GM18873 (cell line): ENCODE measurements around the gene RDM1.

ENCODE experiments used
- ATAC-seq: cut with Tn5 transposase; IDR thresholded peaks from one replicate; pipeline ENCODE4 v1.9.1; 2021; ENCODE audit warnings: mild to moderate bottlenecking, moderate library complexity, moderate number of reproducible peaks; ENCODE audit not compliant: unreplicated experiment, low FRiP score

RDM1 gene

DNA sequence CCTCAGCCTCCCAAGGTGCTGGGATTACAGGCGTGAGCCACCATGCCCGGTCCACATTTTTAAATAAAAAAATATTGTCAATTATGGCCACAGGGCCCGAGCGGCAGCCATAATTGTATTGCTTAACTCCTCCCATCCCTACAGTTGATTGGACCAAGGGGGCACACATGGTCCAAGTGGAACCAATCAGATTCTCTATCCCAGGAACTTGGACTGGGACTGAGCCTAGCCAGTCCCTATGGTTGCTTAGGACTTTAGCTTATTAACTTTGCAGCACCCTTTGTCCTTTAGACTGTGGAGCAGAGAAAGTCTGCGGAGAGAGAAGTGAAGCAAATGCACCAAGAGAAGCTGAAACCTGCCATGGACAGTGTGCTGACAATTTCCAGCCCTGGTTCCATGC lies 5.5 kb upstream of the RDM1 start:
- no peak for ATAC-seq

DNA sequence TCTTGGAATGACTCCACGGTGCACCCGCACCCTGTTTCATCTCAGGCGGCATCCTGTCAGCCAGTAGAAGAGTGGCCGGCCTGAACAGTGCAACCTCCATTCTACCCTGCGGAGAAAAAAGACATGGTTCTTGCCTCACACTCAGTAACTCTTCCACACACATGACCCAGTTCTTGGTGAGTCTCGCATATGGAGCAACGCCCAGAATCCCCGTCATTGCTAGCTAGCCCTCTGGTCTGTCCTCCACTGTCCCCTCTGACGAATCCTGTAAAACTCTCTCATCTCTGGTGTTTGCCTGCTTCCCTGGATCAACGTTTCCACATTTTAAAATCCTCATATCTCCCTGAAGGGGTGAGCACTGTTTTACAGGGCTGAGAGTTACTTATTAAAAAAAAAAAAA lies 4.2 kb upstream of the RDM1 start:
- ATAC-seq, result no peak

DNA sequence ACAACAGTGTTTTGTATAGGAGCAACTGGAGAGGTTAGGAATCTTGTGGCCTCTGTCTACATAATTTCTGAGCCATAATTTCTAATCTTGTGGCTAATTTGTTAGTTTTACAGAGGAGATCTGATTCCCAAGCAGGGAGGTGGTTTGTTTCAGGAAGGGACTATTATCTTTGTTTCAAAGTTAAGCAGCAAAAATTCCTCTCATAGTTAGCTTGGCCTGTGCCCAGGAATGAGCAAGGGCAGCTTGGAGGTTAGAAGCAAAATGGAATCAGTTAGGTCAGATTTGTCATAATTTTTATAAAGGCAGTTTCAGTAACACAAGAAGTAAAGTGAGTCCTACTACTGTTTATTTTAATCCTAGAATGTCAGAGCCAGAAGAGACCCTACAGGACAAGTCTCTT lies 2.0 kb upstream of the RDM1 start:
- no peak for ATAC-seq

DNA sequence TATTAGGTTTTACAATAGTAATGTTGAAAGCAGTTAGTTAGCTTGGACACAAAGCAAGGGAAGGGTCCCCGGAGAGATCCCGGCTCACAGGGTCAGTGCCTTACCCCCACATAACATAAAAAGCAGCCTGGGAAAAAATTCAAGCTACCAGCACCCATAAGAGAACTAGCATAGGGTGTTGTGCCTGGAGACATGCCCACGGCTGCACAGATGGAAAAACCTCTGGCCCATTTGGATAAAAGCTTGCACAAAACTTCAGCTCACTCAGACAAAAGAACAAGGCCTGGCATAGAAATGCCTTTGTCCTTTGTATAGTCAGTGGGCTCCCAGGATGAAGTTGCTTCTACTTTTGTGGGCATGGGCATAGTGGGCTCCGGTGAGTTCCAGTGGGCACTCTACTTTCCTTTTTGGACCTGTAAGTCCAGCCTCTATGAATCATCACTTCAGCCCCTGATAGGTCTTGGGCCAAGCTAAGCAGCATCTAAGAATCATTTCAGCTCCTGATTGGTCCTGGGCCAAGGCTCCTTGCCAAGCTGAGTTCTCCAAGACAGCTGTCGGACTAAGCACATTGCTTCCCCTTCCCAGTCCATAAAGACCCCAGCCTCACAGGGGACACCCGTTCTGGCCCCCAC lies 1.3 kb upstream of the RDM1 start:
- ATAC-seq, result no peak

DNA sequence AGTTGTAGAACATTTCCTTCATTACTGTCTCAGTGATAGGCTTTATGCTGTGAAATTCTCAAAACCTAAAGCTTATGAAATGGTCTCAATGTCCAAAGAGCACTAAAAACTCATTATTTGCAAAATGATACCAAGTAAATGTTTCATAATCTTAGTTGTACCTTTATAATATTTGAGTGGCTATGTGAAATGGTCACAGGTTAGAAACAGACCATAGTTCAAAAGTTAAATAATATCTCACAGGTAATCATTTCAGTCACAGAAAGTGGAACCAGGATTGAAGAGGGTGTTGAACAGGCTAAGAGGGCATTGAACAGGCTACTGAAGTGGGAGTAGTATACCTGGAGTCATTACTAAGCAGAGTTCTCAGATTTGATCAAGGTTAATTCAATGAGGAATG lies 2.9 kb downstream of the RDM1 start:
- no peak for ATAC-seq

DNA sequence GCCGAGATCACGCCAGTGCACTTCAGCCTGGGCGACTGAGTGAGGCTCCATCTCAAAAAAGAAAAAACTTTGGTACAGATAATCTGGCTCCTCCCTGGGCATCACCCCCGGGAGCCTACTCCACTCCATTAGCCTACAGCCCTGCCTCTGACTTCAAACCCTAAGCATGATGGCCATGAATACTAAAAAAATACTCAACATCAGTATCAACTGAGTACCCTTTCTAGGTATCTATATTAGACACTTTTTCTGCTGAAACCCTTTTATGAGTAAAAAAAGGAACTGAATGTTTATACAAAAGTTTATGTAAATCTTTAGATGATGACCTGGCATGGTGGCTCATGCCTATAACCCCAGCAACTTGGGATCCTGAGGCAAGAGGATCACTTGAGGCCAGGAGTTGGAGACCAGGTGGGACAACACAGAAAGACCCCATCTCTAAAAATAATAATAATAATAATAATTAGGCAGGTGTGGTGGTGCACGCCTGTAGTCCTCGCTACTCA lies 6.9 kb downstream of the RDM1 start:
- ATAC-seq, result no peak

DNA sequence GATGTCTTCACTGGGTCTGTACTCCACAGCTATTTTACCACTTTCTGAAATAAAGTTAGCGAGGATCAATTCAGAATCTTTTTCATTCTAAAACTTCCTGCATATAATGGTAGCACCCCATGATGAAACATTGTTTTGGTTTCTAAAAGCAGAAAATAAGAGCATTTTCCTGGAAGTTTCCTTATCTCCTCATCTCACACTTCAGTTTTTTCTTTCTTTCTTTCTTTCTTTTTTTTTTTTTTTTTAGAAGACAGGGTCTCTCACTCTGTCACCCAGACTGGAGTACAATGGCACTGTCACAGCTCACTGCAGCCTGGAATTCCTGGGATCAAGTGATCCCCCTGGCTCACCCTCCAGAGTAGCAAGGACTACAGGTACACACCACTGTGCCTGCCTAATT lies 10.3 kb downstream of the RDM1 start:
- ATAC-seq, result no peak

DNA sequence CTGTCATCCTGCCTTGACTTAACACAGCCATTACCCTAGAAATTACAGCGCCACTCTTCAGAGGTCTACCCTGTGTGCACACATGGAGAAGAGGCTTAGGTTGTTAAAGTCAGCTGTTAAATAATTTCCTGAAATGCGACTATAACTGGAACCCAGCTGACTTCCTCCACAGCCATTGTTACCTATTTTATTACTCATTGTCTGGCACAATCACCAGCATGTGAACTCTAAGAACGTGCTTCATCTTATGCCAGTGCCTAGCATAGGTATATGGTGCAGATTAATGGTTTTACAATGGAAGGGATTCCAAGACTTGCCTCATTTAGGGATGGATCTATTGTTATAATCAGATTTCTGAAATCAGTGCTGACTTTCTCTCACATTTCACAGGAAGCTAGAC lies 11.9 kb downstream of the RDM1 start:
- ATAC-seq, result no peak

DNA sequence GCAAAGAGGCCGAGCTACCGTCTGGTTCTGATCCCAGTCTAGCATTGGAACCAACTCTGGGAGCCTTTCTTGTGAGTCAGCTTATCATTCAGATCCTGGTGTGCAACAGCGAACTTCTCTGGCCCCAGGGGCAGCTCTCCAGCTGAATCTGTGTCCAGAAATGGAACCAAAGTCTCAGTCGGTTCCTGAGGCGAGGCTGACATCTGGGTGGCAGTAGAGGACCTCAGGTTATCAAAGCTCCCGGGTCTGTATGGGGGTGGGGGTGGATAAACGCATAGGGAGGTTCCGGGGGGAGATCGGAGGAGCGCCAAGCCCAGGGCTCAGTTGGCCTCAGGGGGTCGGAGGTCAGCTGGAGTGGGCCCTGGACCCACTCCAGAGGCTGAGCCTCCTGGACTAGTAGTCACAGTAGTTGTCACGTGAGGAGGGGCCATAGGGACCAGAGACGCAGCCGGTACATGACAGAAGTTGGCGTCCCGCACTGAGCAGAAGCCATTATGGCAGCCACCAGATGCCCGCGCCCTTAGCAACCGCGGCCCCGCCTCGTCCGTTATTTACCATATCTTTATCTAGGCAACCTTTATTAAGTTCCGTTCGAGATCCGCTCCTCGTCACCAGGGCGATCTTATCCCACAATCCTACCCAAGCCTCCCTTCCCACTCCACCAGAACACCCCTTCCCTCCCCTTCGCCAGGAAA lies 12.9 kb downstream of the RDM1 start:
- ATAC-seq, result no peak

DNA sequence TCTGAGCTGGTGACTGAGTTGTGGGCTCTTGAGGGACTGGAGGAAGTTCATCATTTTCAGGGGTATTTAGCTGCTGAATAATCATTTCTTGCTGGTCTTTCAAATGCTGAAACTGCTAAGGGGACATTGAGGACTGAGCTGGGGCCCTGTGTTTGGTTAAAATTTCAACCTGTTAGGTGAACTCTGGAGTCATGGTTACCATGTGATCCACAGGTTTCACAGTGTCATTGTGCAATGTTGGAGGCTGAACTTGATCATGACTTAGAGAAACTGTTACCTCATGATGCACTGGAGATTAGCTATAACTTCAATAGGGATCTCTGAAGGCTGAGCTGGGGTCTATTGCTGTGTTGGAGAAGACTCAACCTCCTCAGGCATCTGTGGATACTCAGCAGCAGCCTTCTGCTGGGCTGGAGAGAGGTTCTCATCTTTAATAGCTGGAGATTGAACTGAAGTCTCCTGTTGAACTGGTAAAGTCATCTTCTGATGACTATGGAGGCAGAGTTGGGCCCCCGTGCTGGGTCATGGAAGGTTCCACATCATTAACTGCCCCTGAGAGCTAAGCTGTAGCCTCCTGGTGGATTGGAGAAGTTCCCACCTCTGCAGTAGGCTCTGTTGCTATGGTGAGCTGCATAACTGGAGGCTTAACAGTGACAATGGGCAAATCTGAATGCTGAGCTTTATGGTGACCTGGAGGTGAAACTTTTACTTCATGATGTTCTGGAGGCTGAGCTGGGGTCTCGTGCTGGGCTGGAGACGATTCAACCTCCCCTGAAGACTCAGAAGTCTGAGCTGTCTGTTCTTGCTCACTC lies 15.2 kb downstream of the RDM1 start:
- no peak for ATAC-seq

DNA sequence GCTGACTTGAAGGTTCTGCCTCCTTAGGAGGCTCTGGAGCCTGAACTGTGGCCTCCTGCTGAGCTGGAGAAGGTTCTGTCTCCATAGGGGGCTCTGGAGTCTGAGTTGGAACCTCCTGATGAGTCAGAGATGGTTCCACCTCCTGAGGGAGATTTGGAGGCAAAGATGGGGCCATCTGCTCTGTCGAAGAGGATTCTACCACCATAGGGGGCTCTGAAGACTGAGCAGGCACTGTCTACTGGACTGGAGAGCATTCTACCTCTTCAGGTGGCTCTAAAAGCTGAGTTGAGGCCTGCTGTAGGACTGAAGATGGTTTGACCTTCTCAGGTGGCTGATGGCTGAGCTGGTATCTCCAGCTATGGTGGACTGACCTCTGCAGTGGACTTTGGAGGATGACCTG lies 16.2 kb downstream of the RDM1 start:
- no peak for ATAC-seq

DNA sequence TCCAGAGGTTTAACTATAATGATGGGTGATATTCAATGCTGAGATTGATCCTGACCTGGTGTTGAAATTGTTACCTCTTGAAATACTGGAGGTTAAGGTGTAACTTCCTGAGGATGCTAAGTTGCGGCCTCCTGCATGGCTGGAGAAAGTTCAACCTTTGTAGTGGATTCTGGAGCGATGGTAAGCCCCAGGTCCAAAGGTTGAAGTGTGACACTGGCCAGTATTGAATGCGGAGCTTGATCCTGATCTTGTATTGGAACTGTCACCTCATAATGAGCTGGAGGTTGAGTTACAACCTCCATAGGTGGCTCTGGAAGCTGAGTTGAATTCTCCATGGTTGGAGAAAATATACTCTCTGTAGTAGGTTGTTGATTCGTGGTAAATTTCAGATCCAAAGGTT lies 17.0 kb downstream of the RDM1 start:
- ATAC-seq, result no peak

DNA sequence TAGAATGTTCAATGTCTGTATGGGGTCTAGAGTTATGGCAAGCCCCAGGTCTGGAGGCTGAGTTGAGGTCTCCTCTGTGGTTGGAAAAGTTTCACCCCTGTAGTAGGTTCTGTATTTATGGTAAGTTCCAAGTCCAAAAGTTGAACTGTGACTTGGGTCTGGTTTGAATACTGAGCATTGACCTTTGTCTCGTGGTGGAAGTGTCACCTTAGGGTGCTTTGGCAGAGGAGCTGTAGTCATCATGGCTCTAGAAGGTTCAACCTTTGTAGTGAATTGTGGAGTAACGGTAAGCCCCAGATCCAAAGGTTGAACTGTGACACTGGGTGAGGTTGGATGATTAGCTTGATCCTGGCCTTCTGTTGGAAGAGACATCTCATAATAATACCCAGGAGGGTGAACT lies 17.6 kb downstream of the RDM1 start:
- no peak for ATAC-seq

DNA sequence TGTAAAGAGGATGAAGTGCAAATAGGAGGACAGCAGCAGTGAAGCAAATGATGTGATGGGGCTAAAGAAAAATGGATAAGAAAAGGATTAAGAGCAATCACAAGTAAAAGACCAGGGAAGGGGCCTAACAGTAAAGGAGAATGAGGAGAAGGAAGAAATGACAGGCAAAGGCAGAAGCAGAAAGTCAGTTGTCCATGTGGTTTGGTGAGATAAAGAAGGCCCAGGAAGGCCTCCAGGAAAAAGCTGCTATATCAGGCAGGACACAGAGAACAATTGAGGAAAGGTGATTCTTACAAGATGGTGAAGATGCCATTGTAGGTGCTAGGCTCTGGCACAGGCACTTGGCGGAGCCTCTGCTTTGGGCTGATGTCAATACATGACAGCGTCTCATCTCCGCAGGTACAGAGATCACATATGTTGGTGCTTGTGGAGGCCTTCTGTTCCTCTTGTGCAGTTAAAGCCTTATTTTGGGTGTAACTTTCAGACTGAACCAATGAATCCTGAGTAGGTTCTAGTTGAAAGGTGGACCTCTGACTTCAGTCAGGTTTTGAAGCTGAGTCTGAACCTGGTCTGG lies 18.1 kb downstream of the RDM1 start:
- ATAC-seq, result no peak

DNA sequence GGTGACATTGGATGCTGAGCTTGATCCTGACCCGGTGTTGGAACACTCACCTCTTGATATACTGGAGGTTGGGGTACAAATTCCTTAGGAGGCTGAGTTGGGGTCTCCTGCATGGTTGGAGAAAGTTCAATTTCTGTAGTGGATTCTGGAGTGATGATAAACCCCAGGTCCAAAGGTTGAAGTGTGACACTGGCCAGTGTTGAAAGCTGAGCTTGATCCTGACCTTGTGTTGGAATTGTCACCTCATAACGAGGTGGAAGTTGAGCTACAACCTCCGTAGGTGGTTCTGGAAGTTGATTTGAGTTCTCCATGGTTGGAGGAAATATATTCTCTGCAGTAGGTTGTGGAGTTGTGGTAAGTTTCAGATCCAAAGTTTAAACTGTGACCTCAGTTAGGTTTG lies 21.2 kb downstream of the RDM1 start:
- no peak for ATAC-seq

DNA sequence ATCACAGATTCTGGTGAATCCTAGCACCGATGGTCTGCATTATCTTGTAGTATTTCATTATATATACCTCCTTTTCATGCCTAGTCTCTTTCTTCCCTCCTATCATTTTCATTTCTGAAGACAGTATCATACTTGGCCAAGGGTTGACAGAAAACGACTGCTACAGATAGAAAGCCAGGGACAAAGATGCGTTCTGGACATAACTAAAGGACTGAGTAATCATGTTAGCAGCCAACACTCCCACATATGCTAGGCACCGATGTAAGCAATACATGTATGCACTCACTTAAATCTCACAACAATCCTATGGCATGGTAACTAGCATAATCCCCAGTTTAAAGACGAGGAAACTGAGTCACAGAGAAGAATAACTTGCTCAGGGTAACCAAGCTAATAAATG lies 22.9 kb downstream of the RDM1 start:
- ATAC-seq, result no peak

DNA sequence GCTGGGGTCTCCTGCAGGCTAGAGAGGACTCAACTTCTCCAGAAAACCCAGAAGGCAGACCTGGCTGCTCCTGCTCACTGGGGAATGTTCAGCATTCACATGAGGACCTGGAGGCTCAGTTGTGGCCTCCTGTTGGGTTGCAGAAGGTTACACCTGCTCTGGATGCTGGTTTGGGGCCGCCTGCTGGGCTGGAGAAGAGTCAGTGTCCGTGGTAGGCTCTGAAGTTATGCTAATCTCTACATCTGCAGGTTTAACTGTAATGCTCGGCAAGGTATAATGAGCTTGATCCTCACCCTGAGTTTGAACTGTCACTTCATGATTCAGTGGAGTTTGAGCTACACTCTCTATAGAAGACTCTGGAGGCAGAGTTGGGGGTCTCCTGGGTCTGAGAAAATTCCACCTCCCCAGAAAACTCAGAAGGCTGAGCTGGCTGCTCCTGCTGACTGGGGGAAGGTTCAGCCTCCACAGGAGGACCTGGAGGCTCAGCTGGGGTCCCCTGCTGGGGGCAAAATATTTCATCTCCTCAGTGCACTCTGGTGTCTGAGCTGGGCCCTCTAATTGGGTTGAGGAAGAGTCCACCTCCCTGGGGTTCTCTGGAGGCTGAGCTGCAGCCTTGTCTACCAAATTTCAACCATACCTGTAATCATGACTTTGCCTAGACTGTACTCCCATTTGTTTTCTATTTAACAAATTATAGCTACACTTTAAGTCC lies 23.5 kb downstream of the RDM1 start:
- no peak for ATAC-seq

DNA sequence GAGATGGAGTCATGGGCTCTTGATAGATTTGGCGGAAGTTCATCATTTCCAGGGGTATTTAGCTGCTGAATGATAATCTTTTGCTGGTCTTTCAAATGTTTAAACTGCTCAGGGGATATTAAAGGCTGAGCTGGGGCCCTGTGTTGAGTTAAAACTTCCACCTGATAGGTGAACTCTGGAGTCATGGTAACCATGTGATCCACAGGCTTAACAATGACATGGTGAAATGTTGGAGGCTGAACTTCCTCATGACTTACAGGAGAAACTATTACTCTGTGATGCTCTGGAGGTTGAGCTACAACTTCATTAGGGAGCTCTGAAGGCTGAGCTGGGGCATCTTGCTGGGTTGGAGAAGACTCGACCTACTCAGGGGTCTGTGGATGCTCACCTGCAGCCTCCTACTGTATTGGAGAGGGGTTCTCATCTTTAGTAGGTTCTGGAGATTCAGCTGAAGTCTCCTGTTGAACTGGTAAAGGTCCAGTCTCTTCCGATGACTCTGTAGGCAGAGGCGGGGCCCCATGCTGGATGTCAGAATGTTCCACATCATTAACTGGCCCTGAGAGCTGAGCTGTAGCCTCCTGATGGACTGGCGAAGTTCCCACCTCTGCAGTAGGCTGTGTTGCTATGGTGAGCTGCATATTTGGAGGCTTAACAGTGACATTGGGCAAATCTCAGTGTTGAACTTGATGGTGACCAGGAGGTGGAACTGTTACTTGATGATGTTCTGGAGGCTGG lies 24.2 kb downstream of the RDM1 start:
- ATAC-seq, result no peak

DNA sequence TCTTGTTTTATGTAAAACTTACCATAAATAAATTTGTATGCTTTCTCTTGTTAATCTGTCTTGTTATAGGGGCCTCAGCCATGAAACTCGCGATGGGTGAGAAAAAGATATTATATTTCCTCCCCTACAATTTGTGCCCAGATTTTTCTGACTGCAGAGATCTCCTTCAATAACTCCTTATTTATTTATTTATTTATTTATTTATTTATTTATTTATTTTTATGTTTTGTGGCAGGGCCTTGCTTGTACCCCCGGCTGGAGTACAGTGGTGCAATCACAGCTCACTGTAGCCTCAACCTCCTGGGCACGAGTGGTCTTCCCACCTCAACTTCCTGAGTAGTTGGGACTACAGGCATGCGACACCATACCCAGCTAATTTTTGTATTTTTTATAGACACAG lies 27.1 kb downstream of the RDM1 start:
- no peak for ATAC-seq

DNA sequence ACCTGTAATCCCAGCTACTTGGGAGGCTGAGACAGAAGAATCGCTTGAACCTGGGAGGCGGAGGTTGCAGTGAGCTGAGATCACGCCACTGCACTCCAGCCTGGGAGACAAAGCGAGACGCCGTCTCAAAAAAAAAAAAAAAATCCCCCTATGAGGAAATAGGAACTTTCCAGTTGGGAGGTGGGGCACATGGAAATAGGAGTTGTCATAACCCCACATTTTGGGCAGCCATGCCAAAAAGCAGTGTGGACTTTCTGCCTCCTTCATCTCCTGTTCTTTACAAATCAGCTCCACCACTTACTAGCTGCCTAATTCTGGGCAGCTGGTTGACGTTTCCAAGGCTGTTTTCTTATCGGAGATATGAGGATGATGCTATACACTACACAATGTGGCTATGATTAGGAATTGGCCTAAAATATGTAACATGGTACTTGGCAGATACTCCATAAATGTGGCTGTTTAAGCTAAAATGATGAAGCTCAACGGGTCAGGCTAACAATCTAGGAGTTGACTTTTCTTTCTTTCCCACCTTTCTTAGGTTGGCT lies 28.9 kb downstream of the RDM1 start:
- ATAC-seq, result no peak
